ENCODE results near the gene AASDH.
"Not testable (repeated sequence)": the region's sequence is repeated elsewhere in the genome, so short reads cannot be mapped to it uniquely, and the experiment has no call there.

The AASDH gene

GRCh38 chr4:56362981-56363380 is 24.3 kb downstream of the AASDH start:
- not testable (repeated sequence) for H3K36me3 ChIP-seq (ENCODE audit: control insufficient read depth in 2 of 2, insufficient read depth in 2 of 2, low read length in 2 of 2); H3K27ac ChIP-seq (ENCODE audit: low read depth in 2 of 2, low read length in 2 of 2); H3K4me3 ChIP-seq (ENCODE audit: low read length in 2 of 2); H3K27me3 ChIP-seq (ENCODE audit: control insufficient read depth in 2 of 2, insufficient read depth in 2 of 2, low read length in 2 of 2); H3K9me3 ChIP-seq (ENCODE audit: control insufficient read depth in 2 of 2, low read length in 2 of 2); H3K4me1 ChIP-seq (ENCODE audit: control insufficient read depth in 2 of 2, insufficient read depth in 2 of 2, low read length in 2 of 2); H3K9ac ChIP-seq (ENCODE audit: low read depth in 1 of 2, low read length in 2 of 2)

GRCh38 chr4:56360071-56360470 is 27.2 kb downstream of the AASDH start:
- Histone ChIP-seq H3K27ac (ENCODE audit: low read depth in 2 of 2, low read length in 2 of 2) (no peak overlapping the region), H3K27me3 (ENCODE audit: control insufficient read depth in 2 of 2, insufficient read depth in 2 of 2, low read length in 2 of 2) (no peaks in the 10 kb centered on the region), H3K36me3 (ENCODE audit: control insufficient read depth in 2 of 2, insufficient read depth in 2 of 2, low read length in 2 of 2) (peaks cover 2 to 3% of the 10 kb centered on the region in 2 donors), H3K4me1 (ENCODE audit: control insufficient read depth in 2 of 2, insufficient read depth in 2 of 2, low read length in 2 of 2) (no peaks in the 10 kb centered on the region), H3K9me3 (ENCODE audit: control insufficient read depth in 2 of 2, low read length in 2 of 2) (no peaks in the 10 kb centered on the region), H3K4me3 (ENCODE audit: low read length in 2 of 2) (no peak overlapping the region), H3K9ac (ENCODE audit: low read depth in 1 of 2, low read length in 2 of 2) (no peak overlapping the region)

GRCh38 chr4:56356650-56357049 is 30.6 kb downstream of the AASDH start:
- no peak overlapping the region for H3K9ac ChIP-seq (ENCODE audit: low read depth in 1 of 2, low read length in 2 of 2)
- no peak overlapping the region for H3K27ac ChIP-seq (ENCODE audit: low read depth in 2 of 2, low read length in 2 of 2)
- H3K36me3 ChIP-seq (ENCODE audit: control insufficient read depth in 2 of 2, insufficient read depth in 2 of 2, low read length in 2 of 2): peaks cover 2 to 3% of the 10 kb centered on the region in 2 donors
- H3K4me3 ChIP-seq (ENCODE audit: low read length in 2 of 2): no peak overlapping the region
- H3K27me3 ChIP-seq (ENCODE audit: control insufficient read depth in 2 of 2, insufficient read depth in 2 of 2, low read length in 2 of 2): no peaks in the 10 kb centered on the region
- H3K4me1 ChIP-seq (ENCODE audit: control insufficient read depth in 2 of 2, insufficient read depth in 2 of 2, low read length in 2 of 2): no peaks in the 10 kb centered on the region
- no peaks in the 10 kb centered on the region for H3K9me3 ChIP-seq (ENCODE audit: control insufficient read depth in 2 of 2, low read length in 2 of 2)

DNA sequence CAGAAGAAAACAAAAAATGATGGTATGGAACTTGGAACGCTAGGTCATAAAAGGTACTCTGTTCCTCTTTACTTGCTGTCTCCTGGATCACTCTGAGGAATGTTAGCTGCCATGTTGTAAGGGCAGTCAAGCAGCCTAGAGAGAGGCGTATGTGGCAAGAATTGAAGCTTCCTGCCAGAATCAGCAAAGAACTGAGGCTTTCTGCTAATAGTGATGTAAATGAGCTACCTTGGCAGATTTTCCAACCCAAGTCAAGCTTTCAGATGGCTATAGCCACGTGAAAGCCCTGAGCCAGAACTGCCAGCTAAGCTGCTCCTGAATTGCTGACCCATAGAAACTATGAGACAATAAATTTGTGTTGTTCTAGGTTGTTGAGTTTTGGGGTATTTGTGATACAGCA is 38.7 kb downstream of the AASDH start:
- H3K4me1 ChIP-seq (ENCODE audit: control insufficient read depth in 2 of 2, insufficient read depth in 2 of 2, low read length in 2 of 2): no peaks in the 10 kb centered on the region
- H3K27ac ChIP-seq (ENCODE audit: low read depth in 2 of 2, low read length in 2 of 2): no peak overlapping the region
- H3K9me3 ChIP-seq (ENCODE audit: control insufficient read depth in 2 of 2, low read length in 2 of 2): no peaks in the 10 kb centered on the region
- peaks cover 7 to 12% of the 10 kb centered on the region in 2 donors for H3K36me3 ChIP-seq (ENCODE audit: control insufficient read depth in 2 of 2, insufficient read depth in 2 of 2, low read length in 2 of 2)
- no peaks in the 10 kb centered on the region for H3K27me3 ChIP-seq (ENCODE audit: control insufficient read depth in 2 of 2, insufficient read depth in 2 of 2, low read length in 2 of 2)
- H3K4me3 ChIP-seq (ENCODE audit: low read length in 2 of 2): no peak overlapping the region
- H3K9ac ChIP-seq (ENCODE audit: low read depth in 1 of 2, low read length in 2 of 2): no peak overlapping the region

- no peak overlapping the region for H3K27ac ChIP-seq (ENCODE audit: low read depth in 2 of 2, low read length in 2 of 2)
- H3K36me3 ChIP-seq (ENCODE audit: control insufficient read depth in 2 of 2, insufficient read depth in 2 of 2, low read length in 2 of 2): peaks cover 7 to 12% of the 10 kb centered on the region in 2 donors
- no peaks in the 10 kb centered on the region for H3K4me1 ChIP-seq (ENCODE audit: control insufficient read depth in 2 of 2, insufficient read depth in 2 of 2, low read length in 2 of 2)
- H3K9ac ChIP-seq (ENCODE audit: low read depth in 1 of 2, low read length in 2 of 2): no peak overlapping the region
- no peaks in the 10 kb centered on the region for H3K27me3 ChIP-seq (ENCODE audit: control insufficient read depth in 2 of 2, insufficient read depth in 2 of 2, low read length in 2 of 2)
- no peaks in the 10 kb centered on the region for H3K9me3 ChIP-seq (ENCODE audit: control insufficient read depth in 2 of 2, low read length in 2 of 2)
- no peak overlapping the region for H3K4me3 ChIP-seq (ENCODE audit: low read length in 2 of 2)
Observed at GRCh38 chr4:56345458-56345857, 41.8 kb downstream of the AASDH start.

DNA sequence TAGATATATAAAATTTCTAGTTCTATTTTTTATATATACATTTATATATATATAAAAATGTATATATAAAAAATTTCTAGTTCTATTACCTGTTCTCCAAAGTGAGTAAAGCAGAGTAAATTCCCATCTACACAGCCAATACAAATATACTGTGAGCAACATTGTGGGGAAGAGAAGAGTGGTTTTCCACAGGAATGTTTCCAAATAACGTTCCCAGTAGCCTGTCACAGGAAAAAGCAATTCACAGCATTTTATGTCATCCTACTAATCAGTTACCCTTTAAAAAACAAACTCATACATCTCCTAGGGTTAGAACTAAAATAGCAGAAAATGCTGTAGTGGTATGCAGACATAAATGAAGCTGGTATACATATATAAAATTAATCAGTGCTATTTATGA is 44.5 kb downstream of the AASDH start:
- H3K27me3 ChIP-seq (ENCODE audit: control insufficient read depth in 2 of 2, insufficient read depth in 2 of 2, low read length in 2 of 2): no peaks in the 10 kb centered on the region
- no peaks in the 10 kb centered on the region for H3K9me3 ChIP-seq (ENCODE audit: control insufficient read depth in 2 of 2, low read length in 2 of 2)
- no peak overlapping the region for H3K9ac ChIP-seq (ENCODE audit: low read depth in 1 of 2, low read length in 2 of 2)
- H3K36me3 ChIP-seq (ENCODE audit: control insufficient read depth in 2 of 2, insufficient read depth in 2 of 2, low read length in 2 of 2): peaks cover 5 to 8% of the 10 kb centered on the region in 2 donors
- no peak overlapping the region for H3K27ac ChIP-seq (ENCODE audit: low read depth in 2 of 2, low read length in 2 of 2)
- H3K4me1 ChIP-seq (ENCODE audit: control insufficient read depth in 2 of 2, insufficient read depth in 2 of 2, low read length in 2 of 2): no peaks in the 10 kb centered on the region
- H3K4me3 ChIP-seq (ENCODE audit: low read length in 2 of 2): no peak overlapping the region

GRCh38 chr4:56330691-56331090 is 56.6 kb downstream of the AASDH start:
- Histone ChIP-seq H3K9me3 (ENCODE audit: control insufficient read depth in 2 of 2, low read length in 2 of 2) (no peaks in the 10 kb centered on the region), H3K27ac (ENCODE audit: low read depth in 2 of 2, low read length in 2 of 2) (no peak overlapping the region), H3K36me3 (ENCODE audit: control insufficient read depth in 2 of 2, insufficient read depth in 2 of 2, low read length in 2 of 2) (peaks cover 14 to 18% of the 10 kb centered on the region in 2 donors), H3K4me3 (ENCODE audit: low read length in 2 of 2) (no peak overlapping the region), H3K27me3 (ENCODE audit: control insufficient read depth in 2 of 2, insufficient read depth in 2 of 2, low read length in 2 of 2) (no peaks in the 10 kb centered on the region), H3K9ac (ENCODE audit: low read depth in 1 of 2, low read length in 2 of 2) (no peak overlapping the region), H3K4me1 (ENCODE audit: control insufficient read depth in 2 of 2, insufficient read depth in 2 of 2, low read length in 2 of 2) (no peaks in the 10 kb centered on the region)

DNA sequence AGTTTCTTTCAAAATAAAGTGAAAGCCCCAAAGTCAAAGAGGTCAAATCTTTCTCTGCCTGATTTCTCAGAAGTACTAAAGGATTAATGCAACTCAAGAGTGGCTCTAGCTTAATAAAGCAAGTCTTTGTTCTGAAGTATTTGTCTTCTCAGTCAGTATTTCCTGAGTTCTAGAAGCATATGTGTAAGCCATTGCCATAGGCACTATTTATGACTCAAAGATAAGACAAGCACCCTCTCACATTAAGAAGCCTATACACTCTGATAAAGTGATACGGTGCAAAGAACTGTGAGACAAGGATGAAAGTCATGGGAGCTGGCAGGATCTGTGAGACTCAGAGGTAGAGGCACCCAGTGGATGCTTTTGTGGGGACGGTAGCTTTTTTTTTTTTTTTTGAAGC is 60.9 kb downstream of the AASDH start:
- Histone ChIP-seq H3K27me3 (ENCODE audit: control insufficient read depth in 2 of 2, insufficient read depth in 2 of 2, low read length in 2 of 2) (no peaks in the 10 kb centered on the region), H3K36me3 (ENCODE audit: control insufficient read depth in 2 of 2, insufficient read depth in 2 of 2, low read length in 2 of 2) (peaks cover 30 to 32% of the 10 kb centered on the region in 2 donors), H3K9ac (ENCODE audit: low read depth in 1 of 2, low read length in 2 of 2) (no peak overlapping the region), H3K4me1 (ENCODE audit: control insufficient read depth in 2 of 2, insufficient read depth in 2 of 2, low read length in 2 of 2) (no peaks in the 10 kb centered on the region), H3K4me3 (ENCODE audit: low read length in 2 of 2) (no peak overlapping the region), H3K27ac (ENCODE audit: low read depth in 2 of 2, low read length in 2 of 2) (no peak overlapping the region), H3K9me3 (ENCODE audit: control insufficient read depth in 2 of 2, low read length in 2 of 2) (no peaks in the 10 kb centered on the region)

GRCh38 chr4:56324011-56324610 is 63.2 kb downstream of the AASDH start:
- no peak overlapping the region for H3K9ac ChIP-seq (ENCODE audit: low read depth in 1 of 2, low read length in 2 of 2)
- no peak overlapping the region for H3K4me3 ChIP-seq (ENCODE audit: low read length in 2 of 2)
- no peaks in the 10 kb centered on the region for H3K4me1 ChIP-seq (ENCODE audit: control insufficient read depth in 2 of 2, insufficient read depth in 2 of 2, low read length in 2 of 2)
- H3K27ac ChIP-seq (ENCODE audit: low read depth in 2 of 2, low read length in 2 of 2): no peak overlapping the region
- no peaks in the 10 kb centered on the region for H3K27me3 ChIP-seq (ENCODE audit: control insufficient read depth in 2 of 2, insufficient read depth in 2 of 2, low read length in 2 of 2)
- peaks cover 24 to 30% of the 10 kb centered on the region in 2 donors for H3K36me3 ChIP-seq (ENCODE audit: control insufficient read depth in 2 of 2, insufficient read depth in 2 of 2, low read length in 2 of 2)
- no peaks in the 10 kb centered on the region for H3K9me3 ChIP-seq (ENCODE audit: control insufficient read depth in 2 of 2, low read length in 2 of 2)

- Histone ChIP-seq H3K9ac (ENCODE audit: low read depth in 1 of 2, low read length in 2 of 2) (no peak overlapping the region), H3K9me3 (ENCODE audit: control insufficient read depth in 2 of 2, low read length in 2 of 2) (no peaks in the 10 kb centered on the region), H3K27ac (ENCODE audit: low read depth in 2 of 2, low read length in 2 of 2) (no peak overlapping the region), H3K27me3 (ENCODE audit: control insufficient read depth in 2 of 2, insufficient read depth in 2 of 2, low read length in 2 of 2) (no peaks in the 10 kb centered on the region), H3K36me3 (ENCODE audit: control insufficient read depth in 2 of 2, insufficient read depth in 2 of 2, low read length in 2 of 2) (peaks cover 21 to 24% of the 10 kb centered on the region in 2 donors), H3K4me1 (ENCODE audit: control insufficient read depth in 2 of 2, insufficient read depth in 2 of 2, low read length in 2 of 2) (no peaks in the 10 kb centered on the region), H3K4me3 (ENCODE audit: low read length in 2 of 2) (no peak overlapping the region)
Observed at GRCh38 chr4:56323327-56323726, 64.0 kb downstream of the AASDH start.

DNA sequence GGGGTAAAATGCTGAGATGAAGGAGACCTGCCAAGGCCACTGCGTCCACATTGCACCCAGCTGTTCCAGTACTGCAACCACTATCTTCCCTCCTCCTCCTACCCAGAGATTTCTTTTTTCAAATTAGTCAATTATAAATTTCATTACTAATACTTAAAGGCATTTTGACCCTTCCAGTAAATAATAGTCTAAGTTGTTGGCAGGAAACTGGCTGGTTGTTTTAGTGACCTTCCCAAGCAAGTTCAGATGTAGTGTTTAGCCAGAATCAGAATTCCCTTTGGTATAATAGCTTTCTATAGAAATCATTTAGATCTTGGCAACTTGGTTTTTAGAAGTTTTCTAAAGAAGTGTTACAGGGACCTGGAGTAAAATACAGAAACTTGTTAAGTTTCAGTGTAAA is 66.0 kb downstream of the AASDH start:
- Histone ChIP-seq H3K9ac (ENCODE audit: low read depth in 1 of 2, low read length in 2 of 2) (no peak overlapping the region), H3K4me3 (ENCODE audit: low read length in 2 of 2) (no peak overlapping the region), H3K36me3 (ENCODE audit: control insufficient read depth in 2 of 2, insufficient read depth in 2 of 2, low read length in 2 of 2) (peaks cover 17 to 20% of the 10 kb centered on the region in 2 donors), H3K27ac (ENCODE audit: low read depth in 2 of 2, low read length in 2 of 2) (no peak overlapping the region), H3K27me3 (ENCODE audit: control insufficient read depth in 2 of 2, insufficient read depth in 2 of 2, low read length in 2 of 2) (no peaks in the 10 kb centered on the region), H3K4me1 (ENCODE audit: control insufficient read depth in 2 of 2, insufficient read depth in 2 of 2, low read length in 2 of 2) (no peaks in the 10 kb centered on the region), H3K9me3 (ENCODE audit: control insufficient read depth in 2 of 2, low read length in 2 of 2) (no peaks in the 10 kb centered on the region)
